HepG2 (cell line): Measurements from ENCODE around the gene CBX6. TPM values are rescaled to one million over a fixed set of nuclear protein-coding genes. Genes with fewer than 3 reads are reported as not detected.

Experiments used
- ATAC-seq: fragments of 200-7000 bp; cut with Tn5 transposase; 3 replicates; pipeline ENCODE4 v1.9.1; 2020; ENCODE audit warnings: mild to moderate bottlenecking, moderate library complexity
- BruUV-seq: library from RNA; stranded (reverse); fragments of 400-500 nt; replicated peaks from 2 replicates; lab custom pipeline; 2021; lab: Mats Ljungman, UMichigan
- CTCF ChIA-PET: fragments of 300-600 bp; formaldehyde crosslinking; extraction: SDS; loops from one replicate; lab custom pipeline; 2021; ENCODE audit warnings: low total read pairs, inconsistent platforms, low intra/inter-chr PET ratio; lab: Yijun Ruan, JAX
- POLR2A ChIA-PET: fragments of 350-600 bp; sonication (Branson Sonifier 250); formaldehyde crosslinking; loops from one replicate; lab custom pipeline; 2020; ENCODE audit warnings: antibody characterized with exemption, inconsistent platforms; lab: Yijun Ruan, JAX
- DNase-seq: peaks from one replicate; pipeline ENCODE4 v3.0.0-alpha.2; 2015; ENCODE audit warnings: low spot score
- FAIRE-seq: peaks from 3 replicates; lab custom pipeline; 2011; peaks lifted over from hg19 to GRCh38; lab: Jason Lieb, UNC
- H2AFZ ChIP-seq: one replicate; pipeline ENCODE4 v1.6.1; 2011; ENCODE audit warnings: low read length, inconsistent platforms
- H3K27ac ChIP-seq: fragments of 300-600 bp; 3 replicates; pipeline ENCODE4 v1.8.0; 2011; ENCODE audit warnings: mixed run types, mild to moderate bottlenecking, mixed read lengths, low read length, inconsistent platforms; ENCODE audit not compliant: insufficient read depth; ENCODE audit errors: extremely low read length
- H3K27me3 ChIP-seq, 2 experiments: fragments of 200-600 bp in 1 of 2; 2 replicates in 1 of 2; 3 replicates in 1 of 2; pipeline versions ENCODE4 v1.6.0 to v1.8.0; 2011; ENCODE audit warnings: low read length in 2 of 2, mild to moderate bottlenecking in 2 of 2, moderate library complexity in 2 of 2, inconsistent platforms in 1 of 2; ENCODE audit not compliant: insufficient read depth in 2 of 2, control insufficient read depth in 1 of 2
- H3K36me3 ChIP-seq, 2 experiments: fragments of 200-600 bp in 1 of 2; replicated peaks in 1 of 2; 2 replicates in 1 of 2; 3 replicates in 1 of 2; pipeline versions ENCODE4 v1.5.1 to v1.8.0; 2011; ENCODE audit warnings: low read length in 2 of 2, inconsistent platforms in 1 of 2; ENCODE audit not compliant: insufficient read depth in 2 of 2, control insufficient read depth in 1 of 2
- H3K4me1 ChIP-seq: 2 replicates; pipeline ENCODE4 v1.5.1; 2012; ENCODE audit warnings: low read length, inconsistent platforms; ENCODE audit not compliant: insufficient read depth
- H3K4me2 ChIP-seq: 2 replicates; pipeline ENCODE4 v1.6.0; 2011; ENCODE audit warnings: low read depth, low read length, inconsistent platforms
- H3K4me3 ChIP-seq, 3 experiments: fragments of 200-600 bp in 1 of 3; sonication (generic), shearing (Covaris generic) in 1 of 3; replicated peaks in 1 of 3; 2 replicates each; pipeline ENCODE4 v1.5.1; 2011 to 2016; ENCODE audit warnings: low read length in 3 of 3, inconsistent platforms in 2 of 3, low read depth in 2 of 3, mild to moderate bottlenecking in 2 of 3, control low read depth in 1 of 3, mixed read lengths in 1 of 3; ENCODE audit not compliant: insufficient read depth in 1 of 3
- H3K79me2 ChIP-seq: one replicate; pipeline ENCODE4 v1.6.1; 2011; ENCODE audit warnings: low read length, inconsistent platforms; ENCODE audit not compliant: insufficient read depth
- H3K9ac ChIP-seq: 2 replicates; pipeline ENCODE4 v1.6.0; 2011; ENCODE audit warnings: mild to moderate bottlenecking, low read depth, low read length, inconsistent platforms; ENCODE audit not compliant: insufficient read depth
- H3K9me3 ChIP-seq: 2 replicates; pipeline ENCODE4 v1.5.1; 2012; ENCODE audit warnings: mild to moderate bottlenecking, low read length
- H4K20me1 ChIP-seq: 2 replicates; pipeline ENCODE4 v1.6.0; 2011; ENCODE audit warnings: inconsistent platforms, mild to moderate bottlenecking, low read length, moderate library complexity; ENCODE audit not compliant: insufficient read depth
- AKNA ChIP-seq: sonication (generic); formaldehyde crosslinking; IDR thresholded peaks from 2 replicates; pipeline ENCODE4 v1.4.0; 2020; ENCODE audit warnings: missing genetic modification reagents, borderline replicate concordance
- MIER3 ChIP-seq: IDR thresholded peaks from 2 replicates; pipeline ENCODE4 v1.6.1; 2016; ENCODE audit warnings: missing compliant biosample characterization, borderline replicate concordance
- MTA1 ChIP-seq: sonication (generic); formaldehyde crosslinking; IDR thresholded peaks from 2 replicates; pipeline ENCODE4 v1.4.0; 2020; ENCODE audit warnings: missing genetic modification reagents, mild to moderate bottlenecking, borderline replicate concordance
- MTA3 ChIP-seq: sonication (generic); formaldehyde crosslinking; IDR thresholded peaks from 2 replicates; pipeline ENCODE4 v1.4.0; 2020; ENCODE audit warnings: missing genetic modification reagents
- THYN1 ChIP-seq: sonication (generic); formaldehyde crosslinking; IDR thresholded peaks from 2 replicates; pipeline ENCODE4 v1.8.1; 2023; ENCODE audit warnings: low read depth, mild to moderate bottlenecking, moderate library complexity, missing genetic modification reagents, borderline replicate concordance
- ZFP1 ChIP-seq: IDR thresholded peaks from 2 replicates; pipeline ENCODE4 v1.6.1; 2016
- ZMYM2 ChIP-seq: sonication (generic); formaldehyde crosslinking; IDR thresholded peaks from 2 replicates; pipeline ENCODE4 v1.8.0; 2022; ENCODE audit warnings: mild to moderate bottlenecking, missing genetic modification reagents
- ZNF614 ChIP-seq: IDR thresholded peaks from 2 replicates; pipeline ENCODE4 v1.6.1; 2018; ENCODE audit warnings: missing biosample characterization, missing genetic modification reagents, inconsistent platforms, borderline replicate concordance
- ZNF629 ChIP-seq: sonication (generic); formaldehyde crosslinking; conservative IDR thresholded peaks from 2 replicates; pipeline ENCODE4 v1.5.0; 2020; ENCODE audit warnings: missing genetic modification reagents
- ZNF841 ChIP-seq: sonication (generic); formaldehyde crosslinking; IDR thresholded peaks from 2 replicates; pipeline ENCODE4 v1.8.1; 2023; ENCODE audit warnings: missing genetic modification reagents, borderline replicate concordance
- WGBS: methylation state at CpG from one replicate; pipeline ENCODE4 v1.1.6; 2017; ENCODE audit warnings: low lambda C conversion rate; 5-methylcytosine and 5-hydroxymethylcytosine counted together
- in situ Hi-C: cut with HindIII; loops from 2 replicates; pipeline ENCODE4 v1.10.0; 2017; ENCODE audit warnings: low pct_unique_long_range_greater_than_20kb; ENCODE audit not compliant: extremely low pct_ligation_motif_present
- intact Hi-C: fragments of 100-400 bp; cut with micrococcal nuclease; formaldehyde crosslinking; loops from one replicate; pipeline ENCODE4 v1.10.0; 2022; ENCODE audit not compliant: unreplicated experiment
- polyA plus RNA-seq, 8 experiments: library from polyadenylated mRNA; depleted of rRNA in 3 of 8; stranded (reverse) in 7 of 8; unstranded in 1 of 8; fragments of >200 nt; fragmentation: Illumina TruSeq in 4 of 8; extraction: Trizol in 4 of 8; gene quantifications; 2 replicates each; pipeline versions ENCODE4 v1.2.1 to v1.2.3, GENCODE V29; 2011 to 2016; ENCODE audit warnings: low read depth in 4 of 8, missing spikeins in 1 of 8, mixed read lengths in 1 of 8; ENCODE audit not compliant: insufficient read depth in 1 of 8
- total RNA-seq, 5 experiments: library from RNA; depleted of rRNA; stranded (reverse); fragments of >200 nt; fragmentation: Illumina TruSeq; extraction: Trizol; gene quantifications; 2 replicates each; pipeline ENCODE4 v1.2.3, GENCODE V29; 2016; ENCODE audit warnings: low read depth in 1 of 5
- TF ChIP-seq, protein P1 (sequence below): sonication (generic); formaldehyde crosslinking; IDR thresholded peaks from 2 replicates; pipeline ENCODE4 v1.5.0; 2020; ENCODE audit warnings: missing genetic modification reagents
- TF ChIP-seq, protein P2 (sequence below): sonication (generic); formaldehyde crosslinking; conservative IDR thresholded peaks from 2 replicates; pipeline ENCODE4 v1.4.0; 2020; ENCODE audit warnings: missing genetic modification reagents

CBX6 gene
- total and polyA plus RNA-seq, 2 of the 13 experiments (the other 11 are each of a cell fraction or from before 2014, with no cell fraction given), result 1.7 to 6.5 TPM

DNA sequence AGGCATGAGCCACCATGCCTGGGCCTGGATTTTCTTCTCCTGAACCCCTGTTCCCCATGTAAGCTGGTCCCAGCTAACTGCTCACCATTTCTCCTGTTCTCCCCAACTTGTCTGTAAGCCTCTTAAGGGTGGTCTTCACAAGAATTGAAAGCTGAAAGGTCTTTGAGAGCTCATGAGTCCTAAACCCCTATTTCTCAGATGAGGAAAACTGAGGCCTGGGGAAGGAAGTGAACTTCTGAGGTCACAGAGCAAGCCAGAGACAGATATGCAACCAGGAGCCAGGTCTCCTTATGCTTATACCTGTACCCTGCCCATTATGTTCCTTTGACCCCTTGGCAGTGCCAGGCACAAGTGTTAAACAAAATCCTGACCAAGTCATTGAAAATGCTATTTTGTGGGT lies 44.5 kb downstream of the CBX6 start:
- Histone ChIP-seq H3K4me2 (no peak overlapping the region), H3K4me3 (no peak overlapping the region), H2AFZ (no peak overlapping the region), H3K4me1 (no peaks in the 10 kb centered on the region), H3K79me2 (no peaks in the 10 kb centered on the region), H3K27me3 (no peaks in the 10 kb centered on the region), H4K20me1 (no peaks in the 10 kb centered on the region), H3K9ac (no peak overlapping the region), H3K36me3 (no peaks in the 10 kb centered on the region), H3K27ac (no peak overlapping the region), H3K9me3 (no peaks in the 10 kb centered on the region)
- intact Hi-C loops (no loop called here), in situ Hi-C loops (no loop called here)
- CTCF ChIA-PET, result no interaction called here
- no peak for FAIRE-seq
- POLR2A ChIA-PET, result no interaction called here
- no peak for ATAC-seq
- no TSS peak for BruUV-seq
- no peak for DNase-seq
- TF ChIP-seq ZNF629, result peak; percentile 76
- TF ChIP-seq, protein P1, sequence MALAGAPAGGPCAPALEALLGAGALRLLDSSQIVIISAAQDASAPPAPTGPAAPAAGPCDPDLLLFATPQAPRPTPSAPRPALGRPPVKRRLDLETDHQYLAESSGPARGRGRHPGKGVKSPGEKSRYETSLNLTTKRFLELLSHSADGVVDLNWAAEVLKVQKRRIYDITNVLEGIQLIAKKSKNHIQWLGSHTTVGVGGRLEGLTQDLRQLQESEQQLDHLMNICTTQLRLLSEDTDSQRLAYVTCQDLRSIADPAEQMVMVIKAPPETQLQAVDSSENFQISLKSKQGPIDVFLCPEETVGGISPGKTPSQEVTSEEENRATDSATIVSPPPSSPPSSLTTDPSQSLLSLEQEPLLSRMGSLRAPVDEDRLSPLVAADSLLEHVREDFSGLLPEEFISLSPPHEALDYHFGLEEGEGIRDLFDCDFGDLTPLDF (CRISPR knock-in tag), result no peak

DNA sequence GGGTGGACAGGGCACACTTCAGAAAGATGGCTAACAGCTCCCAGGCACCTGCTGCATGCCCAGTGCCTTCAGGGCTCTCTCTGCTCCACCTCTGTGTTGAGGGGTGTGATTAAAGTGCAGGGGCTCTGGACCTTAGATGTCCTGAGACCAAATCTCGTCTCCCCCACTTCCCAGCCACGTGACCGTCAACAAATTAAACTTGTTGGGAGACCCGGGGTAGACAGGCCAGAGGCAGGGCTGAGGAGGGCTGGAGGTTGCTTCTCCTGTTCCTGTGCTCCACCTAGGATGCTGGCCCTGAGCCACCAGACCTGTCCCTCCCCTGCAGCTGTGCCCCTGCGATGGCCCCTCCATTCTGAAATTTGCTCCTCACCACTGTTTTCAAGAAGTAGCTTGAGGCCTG lies 45.2 kb downstream of the CBX6 start:
- Histone ChIP-seq H3K4me1 (no peaks in the 10 kb centered on the region), H3K9me3 (no peaks in the 10 kb centered on the region), H3K36me3 (no peaks in the 10 kb centered on the region), H4K20me1 (no peaks in the 10 kb centered on the region), H3K79me2 (no peaks in the 10 kb centered on the region), H3K4me2 (no peak overlapping the region), H3K4me3 (no peak overlapping the region), H3K27ac (no peak overlapping the region), H2AFZ (no peak overlapping the region), H3K9ac (no peak overlapping the region), H3K27me3 (no peaks in the 10 kb centered on the region)
- POLR2A ChIA-PET, result no interaction called here
- BruUV-seq, result no TSS peak
- in situ Hi-C loops (no loop called here), intact Hi-C loops (no loop called here)
- CTCF ChIA-PET, result no interaction called here
- 73% methylated on average over 1 of the region's 5 CpGs for WGBS
- no peak for ATAC-seq
- FAIRE-seq, result no peak
- DNase-seq, result no peak
- TF ChIP-seq MIER3 (CRISPR knock-in tag) (no peak), ZNF614 (CRISPR knock-in tag) (no peak), THYN1 (no peak), ZMYM2 (no peak), ZFP1 (CRISPR knock-in tag) (no peak), MTA3 (CRISPR knock-in tag) (no peak), AKNA (CRISPR knock-in tag) (no peak), ZNF841 (no peak), MTA1 (CRISPR knock-in tag) (no peak)
- TF ChIP-seq, protein P2, sequence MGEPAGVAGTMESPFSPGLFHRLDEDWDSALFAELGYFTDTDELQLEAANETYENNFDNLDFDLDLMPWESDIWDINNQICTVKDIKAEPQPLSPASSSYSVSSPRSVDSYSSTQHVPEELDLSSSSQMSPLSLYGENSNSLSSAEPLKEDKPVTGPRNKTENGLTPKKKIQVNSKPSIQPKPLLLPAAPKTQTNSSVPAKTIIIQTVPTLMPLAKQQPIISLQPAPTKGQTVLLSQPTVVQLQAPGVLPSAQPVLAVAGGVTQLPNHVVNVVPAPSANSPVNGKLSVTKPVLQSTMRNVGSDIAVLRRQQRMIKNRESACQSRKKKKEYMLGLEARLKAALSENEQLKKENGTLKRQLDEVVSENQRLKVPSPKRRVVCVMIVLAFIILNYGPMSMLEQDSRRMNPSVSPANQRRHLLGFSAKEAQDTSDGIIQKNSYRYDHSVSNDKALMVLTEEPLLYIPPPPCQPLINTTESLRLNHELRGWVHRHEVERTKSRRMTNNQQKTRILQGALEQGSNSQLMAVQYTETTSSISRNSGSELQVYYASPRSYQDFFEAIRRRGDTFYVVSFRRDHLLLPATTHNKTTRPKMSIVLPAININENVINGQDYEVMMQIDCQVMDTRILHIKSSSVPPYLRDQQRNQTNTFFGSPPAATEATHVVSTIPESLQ (CRISPR knock-in tag), result no peak
